ENCODE measurements around the gene ARHGAP1.
"Not testable (repeated sequence)": the region's sequence is repeated elsewhere in the genome, so short reads cannot be mapped to it uniquely, and the experiment has no call there.

Gene ARHGAP1

DNA sequence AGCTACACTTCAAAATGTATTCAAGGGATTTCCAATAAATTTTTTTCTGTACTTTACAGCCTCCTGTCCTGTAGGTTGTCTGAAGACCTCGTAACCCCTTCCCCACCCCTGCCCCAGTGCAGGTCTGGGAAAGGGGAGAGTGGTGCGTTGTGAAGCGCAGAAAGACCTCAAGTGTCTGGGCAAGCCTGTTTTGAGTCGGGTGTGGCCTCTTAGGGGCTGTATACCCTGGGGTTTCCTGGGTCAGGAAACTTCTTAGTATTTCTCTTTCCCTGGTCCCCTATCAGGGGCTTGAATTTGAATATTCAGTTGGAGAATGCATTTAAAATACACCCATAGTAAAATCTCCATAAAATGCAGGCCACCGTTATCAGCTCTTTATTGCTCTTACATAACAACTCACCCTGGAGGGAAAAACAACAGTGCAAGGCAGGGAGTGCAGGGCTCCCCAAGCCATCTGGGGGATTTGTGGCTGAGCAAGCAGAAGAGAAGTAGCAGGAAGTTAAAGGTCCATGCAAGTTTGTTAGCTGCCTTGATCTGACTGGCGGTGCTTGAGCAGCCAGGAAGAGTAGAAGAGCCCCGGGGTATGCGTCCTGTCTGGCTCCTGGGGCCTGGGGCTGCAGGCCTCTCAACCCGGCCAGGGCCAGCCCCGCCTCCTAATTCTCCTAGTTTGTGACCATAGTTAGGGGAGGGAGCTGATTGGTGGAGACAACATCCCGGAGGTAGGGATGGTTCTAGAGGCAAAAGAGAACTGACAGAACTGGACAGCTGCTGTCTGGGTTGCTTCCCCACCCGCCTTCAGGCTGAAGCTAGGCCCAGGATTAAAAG, 25.7 kb downstream of the ARHGAP1 start:
- TF ChIP-seq CTCF (IDR thresholded peaks at IDR 0.05; ENCODE audit: low read depth, low read length) = no peak
- H3K36me3 ChIP-seq = no peaks in the 10 kb centered on the region
- H3K9me3 ChIP-seq = no peaks in the 10 kb centered on the region
- no peaks in the 10 kb centered on the region for H3K27me3 ChIP-seq
- H3K4me3 ChIP-seq (ENCODE audit: low read depth, low read length) = no peak overlapping the region
- DNase-seq = peak; percentile 55
- no peaks in the 10 kb centered on the region for H3K4me1 ChIP-seq

DNA sequence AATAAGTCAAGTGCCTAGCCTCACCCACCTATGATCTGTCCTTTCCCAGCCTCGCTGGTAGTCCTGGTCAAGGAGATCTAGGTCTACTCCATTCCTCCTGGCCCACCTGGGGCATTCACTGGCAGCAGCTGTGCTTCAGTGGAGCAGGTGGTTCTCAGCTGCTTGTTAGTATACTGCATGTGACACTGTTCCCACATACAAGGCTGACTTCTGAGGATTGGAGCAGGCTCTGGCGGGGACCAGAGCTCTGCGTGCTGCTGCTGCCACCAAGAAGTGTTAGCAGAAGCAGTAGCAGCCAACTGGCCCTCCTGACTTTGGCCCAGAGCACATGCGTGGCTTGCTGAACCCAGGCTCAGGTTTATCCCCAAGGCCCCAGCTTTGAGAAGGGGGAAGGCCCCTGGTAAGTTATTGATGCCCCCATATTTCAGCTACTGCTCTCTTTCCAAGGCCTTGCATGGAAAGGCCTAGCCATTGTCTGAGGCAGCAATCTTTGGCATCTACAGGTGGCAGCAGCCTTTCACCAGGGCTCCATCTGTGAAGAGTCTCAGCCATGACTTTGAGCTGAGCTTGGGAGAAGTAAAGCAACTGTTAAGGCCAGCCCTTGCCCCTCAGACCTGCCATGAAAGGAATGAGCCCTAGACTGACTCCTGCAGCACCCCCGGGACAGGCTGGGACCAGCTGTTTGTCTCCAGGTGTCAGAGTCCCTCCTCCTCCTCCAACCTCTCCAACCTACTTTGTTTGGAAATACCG, 26.5 kb downstream of the ARHGAP1 start:
- TF ChIP-seq CTCF (IDR thresholded peaks at IDR 0.05; ENCODE audit: low read depth, low read length) = no peak
- Histone ChIP-seq H3K4me3 (ENCODE audit: low read depth, low read length) (no peak overlapping the region), H3K9me3 (no peaks in the 10 kb centered on the region), H3K36me3 (no peaks in the 10 kb centered on the region), H3K4me1 (no peaks in the 10 kb centered on the region), H3K27me3 (no peaks in the 10 kb centered on the region)
- DNase-seq = no peak

DNA sequence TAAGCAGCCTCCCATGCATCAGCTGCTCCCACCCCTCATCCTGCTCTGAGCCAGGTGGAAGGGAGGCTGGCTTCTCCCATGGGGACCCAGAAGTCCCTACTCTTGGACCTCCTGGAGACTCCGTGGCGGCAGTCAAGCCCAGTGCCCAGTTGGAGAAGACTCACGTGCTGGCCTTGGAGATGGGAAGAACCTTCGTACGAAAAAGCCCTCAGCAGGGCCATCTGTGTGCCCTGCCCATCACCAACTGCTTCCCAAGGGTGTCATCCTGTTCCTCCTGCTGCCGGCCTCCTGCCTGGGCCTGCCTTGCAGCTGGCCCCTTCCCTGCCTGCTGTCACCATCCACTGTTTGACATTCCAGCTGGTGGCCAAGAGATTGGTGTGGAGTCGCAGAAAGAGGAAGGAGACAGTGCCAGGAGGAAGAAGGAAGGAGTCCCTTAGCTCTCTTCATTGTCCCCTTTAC, 28.0 kb downstream of the ARHGAP1 start:
- Histone ChIP-seq H3K9me3 (no peaks in the 10 kb centered on the region), H3K4me1 (no peaks in the 10 kb centered on the region), H3K4me3 (ENCODE audit: low read depth, low read length) (no peak overlapping the region), H3K27me3 (no peaks in the 10 kb centered on the region), H3K36me3 (no peaks in the 10 kb centered on the region)
- no peak for TF ChIP-seq CTCF (IDR thresholded peaks at IDR 0.05; ENCODE audit: low read depth, low read length)
- DNase-seq = no peak

DNA sequence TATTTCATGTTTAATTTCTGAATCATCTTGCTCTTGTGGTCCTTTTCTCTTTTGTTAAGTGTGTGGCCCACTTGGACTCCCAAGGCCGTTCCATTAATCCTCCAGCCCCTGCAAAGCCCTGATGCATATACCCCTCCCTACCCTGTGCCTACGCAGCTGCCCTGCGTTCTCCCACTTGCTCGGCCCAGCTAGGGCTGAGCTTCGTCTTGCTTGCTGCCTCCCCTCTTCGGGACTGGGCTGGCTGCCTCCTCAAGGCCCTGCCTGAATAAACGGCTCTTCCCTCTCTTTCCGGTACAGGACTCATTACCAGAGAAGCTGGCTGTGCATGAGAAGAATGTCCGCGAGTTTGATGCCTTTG, 28.5 kb downstream of the ARHGAP1 start:
- Histone ChIP-seq H3K27me3 (no peaks in the 10 kb centered on the region), H3K36me3 (no peaks in the 10 kb centered on the region), H3K4me3 (ENCODE audit: low read depth, low read length) (no peak overlapping the region), H3K9me3 (no peaks in the 10 kb centered on the region), H3K4me1 (no peaks in the 10 kb centered on the region)
- no peak for DNase-seq
- no peak for TF ChIP-seq CTCF (IDR thresholded peaks at IDR 0.05; ENCODE audit: low read depth, low read length)

DNA sequence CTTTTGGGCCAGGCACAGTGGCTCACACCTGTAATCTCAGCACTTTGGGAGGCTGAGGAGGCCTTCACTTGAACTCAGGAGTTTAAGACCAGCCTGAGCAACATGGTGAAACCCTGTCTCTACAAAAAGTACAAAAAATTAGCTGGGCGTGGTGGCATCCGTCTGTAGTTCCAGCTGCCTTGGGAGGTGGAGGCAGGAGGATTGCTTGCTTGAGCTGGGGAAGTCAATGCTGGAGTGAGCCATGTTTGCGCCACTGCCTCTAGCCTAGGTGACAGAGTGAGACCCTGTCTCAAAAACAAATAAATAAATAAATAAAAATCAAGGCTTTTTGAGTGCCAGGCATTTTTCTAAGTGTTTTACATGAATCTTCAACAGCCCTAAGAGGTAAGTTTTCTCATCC, 29.9 kb downstream of the ARHGAP1 start:
- H3K27me3 ChIP-seq; H3K4me3 ChIP-seq (ENCODE audit: low read depth, low read length); DNase-seq; H3K9me3 ChIP-seq; H3K4me1 ChIP-seq; H3K36me3 ChIP-seq: not testable (repeated sequence)

GRCh38 chr11:46669711-46670139, 30.7 kb downstream of the ARHGAP1 start:
- Histone ChIP-seq H3K4me3 (ENCODE audit: low read depth, low read length) (no peak overlapping the region), H3K9me3 (no peaks in the 10 kb centered on the region), H3K36me3 (no peaks in the 10 kb centered on the region), H3K27me3 (no peaks in the 10 kb centered on the region), H3K4me1 (no peaks in the 10 kb centered on the region)
- peak; percentile 32 for TF ChIP-seq CTCF (IDR thresholded peaks at IDR 0.05; ENCODE audit: low read depth, low read length)
- DNase-seq = no peak

Data from BE2C (cell line).